DND-41 (cell line): ENCODE measurements around the gene PRDX2.

ENCODE experiments used
- ATAC-seq: fragments of 200-7000 bp; cut with Tn5 transposase; 3 replicates; pipeline ENCODE4 v1.9.1; 2021; ENCODE audit warnings: low read depth; ENCODE audit not compliant: insufficient read depth
- DNase-seq: peaks from one replicate; pipeline ENCODE4 v3.0.0-alpha.2; 2020
- H2AFZ ChIP-seq: 2 replicates; pipeline ENCODE4 v1.6.0; 2012; ENCODE audit warnings: low read depth, low read length
- H3K27ac ChIP-seq: 2 replicates; pipeline ENCODE4 v1.5.1; 2012; ENCODE audit warnings: low read length, inconsistent platforms
- H3K27me3 ChIP-seq: fragments of 200-600 bp; sonication (generic); 2 replicates; pipeline ENCODE4 v1.6.0; 2012; ENCODE audit warnings: low read length, mild to moderate bottlenecking, inconsistent platforms; ENCODE audit not compliant: insufficient read depth, poor library complexity
- H3K36me3 ChIP-seq: 2 replicates; pipeline ENCODE4 v1.5.1; 2012; ENCODE audit warnings: low read length, inconsistent platforms; ENCODE audit not compliant: insufficient read depth
- H3K4me1 ChIP-seq: 2 replicates; pipeline ENCODE4 v1.5.1; 2012; ENCODE audit warnings: mild to moderate bottlenecking, low read length; ENCODE audit not compliant: insufficient read depth
- H3K4me2 ChIP-seq: 2 replicates; pipeline ENCODE4 v1.6.0; 2012; ENCODE audit warnings: mild to moderate bottlenecking, moderate library complexity, low read length, inconsistent platforms; ENCODE audit not compliant: insufficient read depth
- H3K4me3 ChIP-seq, 2 experiments: fragments of 200-600 bp in 1 of 2; shearing (Covaris generic) in 1 of 2; 2 replicates each; pipeline ENCODE4 v1.5.1; 2012 to 2016; ENCODE audit warnings: inconsistent platforms in 2 of 2, low read length in 2 of 2, mild to moderate bottlenecking in 2 of 2, low read depth in 1 of 2, moderate library complexity in 1 of 2
- H3K79me2 ChIP-seq: 2 replicates; pipeline ENCODE4 v1.6.0; 2012; ENCODE audit warnings: low read length, inconsistent platforms; ENCODE audit not compliant: insufficient read depth
- H3K9ac ChIP-seq: 2 replicates; pipeline ENCODE4 v1.6.0; 2012; ENCODE audit warnings: low read depth, mild to moderate bottlenecking, inconsistent platforms, low read length, moderate library complexity
- H3K9me3 ChIP-seq: 2 replicates; pipeline ENCODE4 v1.5.1; 2012; ENCODE audit warnings: low read length, moderate library complexity, mild to moderate bottlenecking, inconsistent platforms; ENCODE audit not compliant: insufficient read depth, severe bottlenecking
- H4K20me1 ChIP-seq: 2 replicates; pipeline ENCODE4 v1.6.0; 2012; ENCODE audit warnings: low read length; ENCODE audit not compliant: insufficient read depth
- CTCF ChIP-seq: IDR thresholded peaks from 2 replicates; pipeline ENCODE4 v1.5.1; 2012; ENCODE audit warnings: borderline replicate concordance, low read length, moderate library complexity, mild to moderate bottlenecking; ENCODE audit not compliant: poor library complexity, severe bottlenecking; ENCODE audit errors: extremely low read depth
- EZH2 ChIP-seq: IDR thresholded peaks from 3 replicates; pipeline ENCODE4 v1.6.1; 2012; ENCODE audit warnings: borderline replicate concordance, low read depth, mild to moderate bottlenecking, moderate library complexity, low read length, inconsistent platforms; ENCODE audit not compliant: severe bottlenecking

The PRDX2 gene

GRCh38 chr19:12802267-12803106 is 887 bp upstream of the PRDX2 start:
- Histone ChIP-seq H3K79me2 (peaks cover 11% of the 10 kb centered on the region), H3K4me1 (peaks cover 14% of the 10 kb centered on the region), H3K4me3 (no peak overlapping the region), H4K20me1 (no peaks in the 10 kb centered on the region), H3K4me2 (no peak overlapping the region), H3K27ac (no peak overlapping the region), H3K9me3 (no peaks in the 10 kb centered on the region), H3K27me3 (no peaks in the 10 kb centered on the region), H2AFZ (no peak overlapping the region), H3K9ac (no peak overlapping the region), H3K36me3 (peaks cover 4% of the 10 kb centered on the region; the same call in 1 of the 2 replicates)
- ATAC-seq (no peak), DNase-seq (no peak)
- TF ChIP-seq EZH2: no peak
- no peak for TF ChIP-seq CTCF

GRCh38 chr19:12800923-12801465 is 606 bp downstream of the PRDX2 start:
- Histone ChIP-seq H3K9me3 (no peaks in the 10 kb centered on the region), H3K36me3 (no peaks in the 10 kb centered on the region), H3K79me2 (no peaks in the 10 kb centered on the region), H3K4me3 (no peak overlapping the region), H3K27ac (no peak overlapping the region), H2AFZ (no peak overlapping the region), H4K20me1 (no peaks in the 10 kb centered on the region), H3K27me3 (no peaks in the 10 kb centered on the region), H3K4me1 (peaks cover 11% of the 10 kb centered on the region), H3K4me2 (no peak overlapping the region), H3K9ac (no peak overlapping the region)
- no peak for ATAC-seq
- no peak for TF ChIP-seq CTCF
- no peak for TF ChIP-seq EZH2
- no peak for DNase-seq

GRCh38 chr19:12800466-12800770 is 1.2 kb downstream of the PRDX2 start:
- Histone ChIP-seq H2AFZ (no peak overlapping the region), H3K4me1 (peaks cover 13% of the 10 kb centered on the region), H3K4me2 (no peak overlapping the region), H3K79me2 (no peaks in the 10 kb centered on the region), H3K9ac (no peak overlapping the region), H3K4me3 (no peak overlapping the region), H3K9me3 (no peaks in the 10 kb centered on the region), H3K27ac (no peak overlapping the region), H3K36me3 (no peaks in the 10 kb centered on the region), H3K27me3 (no peaks in the 10 kb centered on the region), H4K20me1 (no peaks in the 10 kb centered on the region)
- DNase-seq (no peak), ATAC-seq (no peak)
- no peak for TF ChIP-seq EZH2
- no peak for TF ChIP-seq CTCF
